SK-N-MC (cell line): ENCODE results near the gene ZNF787.

Source experiments
- EZH2 ChIP-seq: fragments of 200-600 bp; sonication (generic); IDR thresholded peaks from one replicate; pipeline ENCODE4 v1.6.1; 2017; ENCODE audit warnings: antibody characterized with exemption
- POLR2AphosphoS5 ChIP-seq: IDR thresholded peaks from 2 replicates; pipeline ENCODE4 v1.6.1; 2012; ENCODE audit warnings: mild to moderate bottlenecking, low read depth, low read length, borderline replicate concordance

DNA sequence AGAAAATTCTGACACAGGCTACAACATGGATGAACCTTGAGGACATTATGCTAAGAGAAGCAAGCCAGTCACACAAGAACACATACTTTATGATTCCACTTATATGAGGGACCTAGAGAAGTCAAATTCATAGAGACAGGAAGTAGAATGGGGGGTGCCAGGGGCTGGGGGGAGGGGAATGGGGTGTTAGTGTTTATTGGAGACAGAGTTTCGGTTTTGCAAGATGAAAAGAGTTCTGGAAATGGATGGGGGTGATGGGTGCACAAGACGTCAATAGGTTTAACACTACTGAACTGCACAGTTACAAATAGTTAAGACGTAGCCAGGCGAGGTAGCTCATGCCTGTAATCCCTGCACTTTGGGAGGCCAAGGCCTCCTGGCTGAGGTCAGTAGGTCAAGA, 3.5 kb upstream of the ZNF787 start:
- TF ChIP-seq POLR2AphosphoS5, result no peak
- TF ChIP-seq EZH2, result no peak
